Calu3 (cell line): ENCODE measurements around the gene PPP1R14C. TPM values are rescaled to one million over a fixed set of nuclear protein-coding genes. Genes with fewer than 3 reads are reported as not detected.

Experiments used
- BruUV-seq: library from RNA; stranded (reverse); fragments of 400-500 nt; replicated peaks from 2 replicates; lab custom pipeline; 2021; lab: Mats Ljungman, UMichigan
- CTCF ChIA-PET: fragments of 300-600 bp; sonication (Branson Sonifier 250); formaldehyde crosslinking; loops from one replicate; lab custom pipeline; 2022; ENCODE audit warnings: antibody characterized with exemption; lab: Charles Lee
- DNase-seq: peaks from one replicate; pipeline ENCODE4 v3.0.0; 2022
- H3K27ac Mint-ChIP-seq: one replicate; pipeline ENCODE4 v1.8.0; 2022; ENCODE audit warnings: mixed read lengths; ENCODE audit not compliant: unreplicated experiment
- H3K27me3 Mint-ChIP-seq: one replicate; pipeline ENCODE4 v1.8.0; 2022; ENCODE audit warnings: mixed read lengths; ENCODE audit not compliant: unreplicated experiment
- H3K36me3 Mint-ChIP-seq: one replicate; pipeline ENCODE4 v1.8.0; 2022; ENCODE audit warnings: mild to moderate bottlenecking, moderate library complexity, mixed read lengths; ENCODE audit not compliant: insufficient read depth, unreplicated experiment
- H3K4me1 Mint-ChIP-seq: one replicate; pipeline ENCODE4 v1.8.0; 2022; ENCODE audit warnings: mild to moderate bottlenecking, low read depth, mixed read lengths; ENCODE audit not compliant: unreplicated experiment
- H3K4me3 Mint-ChIP-seq: one replicate; pipeline ENCODE4 v1.8.0; 2022; ENCODE audit warnings: mild to moderate bottlenecking, low read depth, moderate library complexity, mixed read lengths; ENCODE audit not compliant: unreplicated experiment
- H3K9me3 Mint-ChIP-seq: one replicate; pipeline ENCODE4 v1.8.0; 2022; ENCODE audit warnings: low read depth, mixed read lengths; ENCODE audit not compliant: unreplicated experiment
- intact Hi-C: fragments of 100-400 bp; cut with micrococcal nuclease; formaldehyde crosslinking; loops from one replicate; pipeline ENCODE4 v1.10.0; 2022; ENCODE audit not compliant: unreplicated experiment
- total RNA-seq: library from RNA; stranded (reverse); gene quantifications from 2 replicates; pipeline ENCODE4 v1.2.3, GENCODE V29; 2022
- TF ChIP-seq, protein P1 (sequence below): fragments of 200-600 bp; IDR thresholded peaks from one replicate; pipeline ENCODE4 v1.8.0; 2022; ENCODE audit warnings: antibody characterized with exemption; ENCODE audit not compliant: unreplicated experiment

Gene PPP1R14C
- total RNA-seq, 1 experiment from 2014 or later, result 3.6 TPM

DNA sequence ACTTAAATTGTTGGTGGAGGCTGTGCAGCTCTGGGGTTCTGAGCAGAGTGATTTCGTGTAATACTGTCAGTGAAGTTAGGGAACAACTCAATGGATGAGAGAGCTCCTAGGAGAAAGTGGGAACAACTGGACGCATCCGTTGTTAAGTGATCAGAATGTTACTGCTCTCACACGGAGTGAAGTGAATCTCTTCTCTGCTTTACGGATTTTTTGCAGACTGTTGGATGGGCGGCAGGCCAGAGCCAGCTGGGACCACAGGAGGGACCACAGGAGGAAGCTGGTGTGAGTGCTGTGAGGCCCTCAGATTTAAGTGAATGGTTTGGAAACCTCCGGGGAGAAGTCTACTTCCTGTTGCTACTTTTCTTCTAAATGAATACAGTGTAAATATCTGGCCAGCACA lies 23.7 kb upstream of the PPP1R14C start:
- no peaks in the 10 kb centered on the region for H3K9me3 Mint-ChIP-seq
- no peaks in the 10 kb centered on the region for H3K36me3 Mint-ChIP-seq
- no peak overlapping the region for H3K4me3 Mint-ChIP-seq
- TF ChIP-seq, protein P1, sequence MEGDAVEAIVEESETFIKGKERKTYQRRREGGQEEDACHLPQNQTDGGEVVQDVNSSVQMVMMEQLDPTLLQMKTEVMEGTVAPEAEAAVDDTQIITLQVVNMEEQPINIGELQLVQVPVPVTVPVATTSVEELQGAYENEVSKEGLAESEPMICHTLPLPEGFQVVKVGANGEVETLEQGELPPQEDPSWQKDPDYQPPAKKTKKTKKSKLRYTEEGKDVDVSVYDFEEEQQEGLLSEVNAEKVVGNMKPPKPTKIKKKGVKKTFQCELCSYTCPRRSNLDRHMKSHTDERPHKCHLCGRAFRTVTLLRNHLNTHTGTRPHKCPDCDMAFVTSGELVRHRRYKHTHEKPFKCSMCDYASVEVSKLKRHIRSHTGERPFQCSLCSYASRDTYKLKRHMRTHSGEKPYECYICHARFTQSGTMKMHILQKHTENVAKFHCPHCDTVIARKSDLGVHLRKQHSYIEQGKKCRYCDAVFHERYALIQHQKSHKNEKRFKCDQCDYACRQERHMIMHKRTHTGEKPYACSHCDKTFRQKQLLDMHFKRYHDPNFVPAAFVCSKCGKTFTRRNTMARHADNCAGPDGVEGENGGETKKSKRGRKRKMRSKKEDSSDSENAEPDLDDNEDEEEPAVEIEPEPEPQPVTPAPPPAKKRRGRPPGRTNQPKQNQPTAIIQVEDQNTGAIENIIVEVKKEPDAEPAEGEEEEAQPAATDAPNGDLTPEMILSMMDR, result no peak
- no peaks in the 10 kb centered on the region for H3K4me1 Mint-ChIP-seq
- BruUV-seq, result no TSS peak
- CTCF ChIA-PET, result no interaction called here
- H3K27ac Mint-ChIP-seq, result no peak overlapping the region
- intact Hi-C loops, result no loop called here
- peaks cover 8% of the 10 kb centered on the region for H3K27me3 Mint-ChIP-seq
- DNase-seq, result no peak

DNA sequence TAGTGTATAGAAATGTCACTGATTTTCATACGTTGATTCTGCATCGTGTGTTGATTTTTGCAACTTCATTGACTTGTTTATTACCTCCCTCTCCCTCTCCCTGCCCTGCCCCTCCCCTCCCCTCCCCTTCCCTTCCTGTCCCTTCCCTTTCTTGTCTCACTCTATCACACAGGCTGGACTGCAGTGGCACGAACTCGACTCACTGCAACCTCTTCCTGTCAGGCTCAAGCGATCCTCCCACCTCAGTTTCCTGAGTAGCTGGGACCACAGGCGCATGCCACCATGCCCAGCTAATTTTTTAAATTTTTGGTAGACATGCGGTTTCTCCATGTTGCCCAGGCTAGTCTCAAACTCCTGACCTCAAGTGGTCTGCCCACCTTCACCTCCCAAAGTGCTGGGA lies 19.2 kb upstream of the PPP1R14C start:
- Mint-ChIP-seq H3K36me3 (no peaks in the 10 kb centered on the region), H3K4me1 (no peaks in the 10 kb centered on the region), H3K27me3 (peaks cover 14% of the 10 kb centered on the region), H3K27ac (no peak overlapping the region), H3K4me3 (no peak overlapping the region), H3K9me3 (no peaks in the 10 kb centered on the region)
- BruUV-seq, result no TSS peak
- intact Hi-C loops, result no loop called here
- no peak for DNase-seq
- CTCF ChIA-PET, result no interaction called here
- TF ChIP-seq, protein P1, result no peak

DNA sequence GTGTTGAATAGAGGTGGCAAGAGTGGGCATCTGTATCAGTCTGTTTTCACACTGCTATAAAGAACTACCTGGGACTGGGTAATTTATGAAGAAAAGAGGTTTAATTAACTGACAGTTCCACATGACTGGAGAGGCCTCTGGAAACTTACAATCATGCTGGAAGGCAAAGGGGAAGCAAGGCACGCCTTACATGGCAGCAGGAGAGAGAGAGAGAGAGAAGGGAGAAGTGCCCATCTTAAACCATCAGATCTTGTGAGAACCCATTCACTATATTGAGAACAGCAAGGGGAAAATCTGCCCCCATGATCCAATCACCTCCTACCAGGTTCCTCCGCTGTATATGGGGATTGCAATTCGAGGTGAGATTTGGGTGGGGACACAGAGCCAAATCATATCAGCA lies 18.6 kb upstream of the PPP1R14C start:
- intact Hi-C loops, result no loop called here
- CTCF ChIA-PET, result no interaction called here

DNA sequence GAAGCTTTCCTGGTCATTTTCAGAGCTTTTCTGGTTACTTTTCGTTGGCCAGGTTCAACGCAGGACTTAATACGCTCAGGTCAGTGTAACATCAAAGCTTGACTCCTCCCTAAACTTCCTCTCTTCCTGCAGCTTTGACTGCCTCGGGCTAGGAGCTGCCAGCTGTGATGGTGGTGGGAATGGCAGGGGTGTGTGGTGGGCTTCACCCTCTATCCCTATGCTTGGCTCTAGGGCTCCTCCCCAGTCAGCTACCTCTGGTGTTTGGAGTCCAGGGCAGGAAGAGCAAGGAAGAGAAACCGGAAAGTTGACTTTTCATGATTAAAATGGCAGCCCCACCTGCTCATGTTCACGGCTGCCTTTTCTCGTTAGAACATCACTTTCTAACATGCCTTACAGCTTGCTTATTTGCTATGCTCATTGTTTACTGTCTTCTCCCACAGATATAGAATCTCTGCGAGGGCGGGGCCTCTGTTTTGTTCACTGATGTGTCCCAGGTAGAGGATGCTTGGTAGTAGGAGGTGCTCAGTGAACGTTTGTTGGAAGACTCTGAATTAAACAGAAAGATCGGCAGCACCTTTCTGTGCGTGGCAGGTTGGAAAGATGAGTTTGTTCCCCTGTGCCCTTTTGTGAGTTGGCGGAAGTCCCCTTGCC lies 16.1 kb upstream of the PPP1R14C start:
- no peak for DNase-seq
- CTCF ChIA-PET, result no interaction called here
- TF ChIP-seq, protein P1, result no peak
- no TSS peak for BruUV-seq
- H3K4me1 Mint-ChIP-seq, result no peaks in the 10 kb centered on the region
- H3K9me3 Mint-ChIP-seq, result no peaks in the 10 kb centered on the region
- no peak overlapping the region for H3K4me3 Mint-ChIP-seq
- H3K27me3 Mint-ChIP-seq, result peaks cover 14% of the 10 kb centered on the region
- intact Hi-C loops, result no loop called here
- no peak overlapping the region for H3K27ac Mint-ChIP-seq
- no peaks in the 10 kb centered on the region for H3K36me3 Mint-ChIP-seq

More for the DNA sequence above, 18.6 kb upstream of the PPP1R14C start:
- H3K36me3 Mint-ChIP-seq, result no peaks in the 10 kb centered on the region
- H3K4me1 Mint-ChIP-seq, result no peaks in the 10 kb centered on the region
- no TSS peak for BruUV-seq
- no peak overlapping the region for H3K4me3 Mint-ChIP-seq
- no peaks in the 10 kb centered on the region for H3K9me3 Mint-ChIP-seq
- no peak overlapping the region for H3K27ac Mint-ChIP-seq
- peaks cover 14% of the 10 kb centered on the region for H3K27me3 Mint-ChIP-seq
- TF ChIP-seq, protein P1, result no peak
- DNase-seq, result no peak
